GM12878 (cell line): Measurements from ENCODE around the gene OSBPL2. TPM values are rescaled to one million over a fixed set of nuclear protein-coding genes. Genes with fewer than 3 reads are reported as not detected.

Experiments used
- ATAC-seq: fragments of 200-7000 bp; cut with Tn5 transposase; 3 replicates; pipeline ENCODE4 v1.9.1; 2020; ENCODE audit warnings: mild to moderate bottlenecking, moderate library complexity
- BruUV-seq: library from RNA; stranded (reverse); fragments of 400-500 nt; replicated peaks from 2 replicates; lab custom pipeline; 2021; lab: Mats Ljungman, UMichigan
- CTCF ChIA-PET: fragments of 300-600 bp; sonication (Branson Sonifier 250); formaldehyde crosslinking; extraction: SDS; loops from one replicate; lab custom pipeline; 2021; ENCODE audit warnings: inconsistent platforms; lab: Yijun Ruan, JAX
- POLR2A ChIA-PET: fragments of 350-600 bp; formaldehyde crosslinking; extraction: SDS; loops from one replicate; lab custom pipeline; 2021; ENCODE audit warnings: inconsistent platforms; lab: Charles Lee
- RAD21 ChIA-PET: fragments of 300-600 bp; sonication (Branson Sonifier 250); formaldehyde crosslinking; loops from one replicate; lab custom pipeline; 2023; ENCODE audit warnings: antibody characterized with exemption; ENCODE audit not compliant: unreplicated experiment; lab: Charles Lee
- SMC1A ChIA-PET: fragments of 300-600 bp; sonication (Branson Sonifier 250); formaldehyde crosslinking; loops from one replicate; lab custom pipeline; 2023; ENCODE audit not compliant: unreplicated experiment, uncharacterized antibody; lab: Charles Lee
- DNase-seq: peaks from one replicate; pipeline ENCODE4 v3.0.0-alpha.2; 2011; ENCODE audit warnings: low read depth, low spot score
- FAIRE-seq: peaks from 3 replicates; lab custom pipeline; 2011; peaks lifted over from hg19 to GRCh38; lab: Jason Lieb, UNC
- H2AFZ ChIP-seq: 2 replicates; pipeline ENCODE4 v1.6.0; 2011; ENCODE audit warnings: low read depth, low read length, control low read depth; ENCODE audit not compliant: control insufficient read depth
- H3K27ac ChIP-seq: 2 replicates; pipeline ENCODE4 v1.5.1; 2011; ENCODE audit warnings: control low read depth; ENCODE audit not compliant: control insufficient read depth, insufficient read depth
- H3K27me3 ChIP-seq, 2 experiments: replicated peaks in 1 of 2; 2 replicates each; pipeline versions ENCODE4 v1.6.0 to v1.6.1; 2011; ENCODE audit warnings: low read length in 1 of 2; ENCODE audit not compliant: control insufficient read depth in 2 of 2, insufficient read depth in 2 of 2
- H3K36me3 ChIP-seq, 2 experiments: 2 replicates each; pipeline ENCODE4 v1.5.1; 2011; ENCODE audit warnings: low read length in 1 of 2; ENCODE audit not compliant: control insufficient read depth in 2 of 2, insufficient read depth in 2 of 2
- H3K4me1 ChIP-seq: 2 replicates; pipeline ENCODE4 v1.6.1; 2011; ENCODE audit warnings: mild to moderate bottlenecking, low read length, moderate library complexity, mixed read lengths; ENCODE audit not compliant: control insufficient read depth, insufficient read depth
- H3K4me2 ChIP-seq: 2 replicates; pipeline ENCODE4 v1.6.0; 2011; ENCODE audit warnings: control low read depth; ENCODE audit not compliant: control insufficient read depth, insufficient read depth
- H3K4me3 ChIP-seq: fragments of 200-600 bp; sonication (generic); 2 replicates; pipeline ENCODE4 v1.5.1; 2016
- H3K79me2 ChIP-seq: 2 replicates; pipeline ENCODE4 v1.6.0; 2011; ENCODE audit warnings: low read length; ENCODE audit not compliant: control insufficient read depth, insufficient read depth
- H3K9ac ChIP-seq: 2 replicates; pipeline ENCODE4 v1.8.0; 2011; ENCODE audit warnings: low read length, control low read depth, mixed read lengths; ENCODE audit not compliant: control insufficient read depth, insufficient read depth
- H3K9me3 ChIP-seq: replicated peaks from 3 replicates; pipeline ENCODE4 v1.5.1; 2011; ENCODE audit warnings: mild to moderate bottlenecking, low read length; ENCODE audit not compliant: control insufficient read depth, insufficient read depth
- H4K20me1 ChIP-seq: 2 replicates; pipeline ENCODE4 v1.6.0; 2011; ENCODE audit not compliant: control insufficient read depth, insufficient read depth
- BRCA1 ChIP-seq: IDR thresholded peaks from 2 replicates; pipeline ENCODE4 v1.6.1; 2011; ENCODE audit warnings: low read depth, low read length, improper control_type of control experiment
- NFYA ChIP-seq: IDR thresholded peaks from 2 replicates; pipeline ENCODE4 v1.6.1; 2011; ENCODE audit warnings: low read depth, mild to moderate bottlenecking, low read length, improper control_type of control experiment, borderline replicate concordance
- PML ChIP-seq: IDR thresholded peaks from 2 replicates; pipeline ENCODE4 v1.6.1; 2012; ENCODE audit warnings: low read length, inconsistent platforms
- POLR2AphosphoS2 ChIP-seq: IDR thresholded peaks from 2 replicates; pipeline ENCODE4 v1.6.1; 2011; ENCODE audit warnings: low read depth, mild to moderate bottlenecking, low read length, improper control_type of control experiment, moderate library complexity
- RCOR1 ChIP-seq: conservative IDR thresholded peaks from 2 replicates; pipeline ENCODE4 v1.6.1; 2012; ENCODE audit warnings: low read depth, low read length, improper control_type of control experiment
- SMAD1 ChIP-seq: fragments of 450-650 bp; IDR thresholded peaks from 2 replicates; pipeline ENCODE4 v1.6.1; 2018; ENCODE audit warnings: mild to moderate bottlenecking, low read depth; ENCODE audit not compliant: partially characterized antibody
- SREBF2 ChIP-seq: IDR thresholded peaks from 2 replicates; pipeline ENCODE4 v1.6.1; 2012; ENCODE audit warnings: mild to moderate bottlenecking, low read length
- SUZ12 ChIP-seq: fragments of 200-600 bp; sonication (generic); IDR thresholded peaks from one replicate; pipeline ENCODE4 v1.6.1; 2018; ENCODE audit warnings: antibody characterized with exemption, mild to moderate bottlenecking; ENCODE audit not compliant: unreplicated experiment
- WGBS: methylation state at CpG from one replicate; pipeline ENCODE4 v1.1.6; 2016; ENCODE audit warnings: low lambda C conversion rate; ENCODE audit not compliant: insufficient replicate concordance, insufficient coverage; ENCODE audit errors: missing lambda C conversion rate; 5-methylcytosine and 5-hydroxymethylcytosine counted together
- in situ Hi-C: fragments of 300-500 bp; cut with MboI; formaldehyde crosslinking; loops from 9 replicates; pipeline ENCODE4 v1.14.3; 2018; ENCODE audit warnings: mixed read lengths
- intact Hi-C: fragments of 100-400 bp; cut with micrococcal nuclease; formaldehyde crosslinking; loops from one replicate; pipeline ENCODE4 v1.14.2; 2022; ENCODE audit not compliant: unreplicated experiment
- polyA plus RNA-seq, 11 experiments: library from polyadenylated mRNA; depleted of rRNA in 4 of 11; unstranded in 6 of 11; stranded (reverse) in 5 of 11; fragments of >200 nt; fragmentation: Nextera tagmentation in 4 of 11; fragmentation: Illumina TruSeq in 1 of 11; extraction: Ambion mirVana in 4 of 11; extraction: Trizol in 1 of 11; gene quantifications; 1 replicate in 1 of 11; 2 replicates in 10 of 11; pipeline versions ENCODE4 v1.2.1 to v1.2.3, GENCODE V29; 2011 to 2016; ENCODE audit warnings: inconsistent platforms in 2 of 11, missing spikeins in 2 of 11, low read depth in 1 of 11
- total RNA-seq, 4 experiments: library from RNA; depleted of rRNA in 3 of 4; stranded (reverse); fragments of >200 nt in 3 of 4; fragmentation: Illumina TruSeq in 1 of 4; extraction: Trizol in 1 of 4; gene quantifications; 2 replicates each; pipeline versions ENCODE4 v1.2.1 to v1.2.3, GENCODE V29; 2013 to 2021
- TF ChIP-seq, protein P1 (sequence below): fragments of 150-350 bp; IDR thresholded peaks from 2 replicates; pipeline ENCODE4 v1.6.1; 2014; ENCODE audit warnings: mild to moderate bottlenecking, low read depth, low read length
- TF ChIP-seq, protein P2 (sequence below): fragments of 450-650 bp; IDR thresholded peaks from 2 replicates; pipeline ENCODE4 v1.6.1; 2017; ENCODE audit warnings: borderline replicate concordance

Gene OSBPL2
- total and polyA plus RNA-seq, 10 of the 15 experiments (the other 5 are each of a cell fraction or from before 2014, with no cell fraction given): 2.8 to 22.3 (median 14.7) TPM

DNA sequence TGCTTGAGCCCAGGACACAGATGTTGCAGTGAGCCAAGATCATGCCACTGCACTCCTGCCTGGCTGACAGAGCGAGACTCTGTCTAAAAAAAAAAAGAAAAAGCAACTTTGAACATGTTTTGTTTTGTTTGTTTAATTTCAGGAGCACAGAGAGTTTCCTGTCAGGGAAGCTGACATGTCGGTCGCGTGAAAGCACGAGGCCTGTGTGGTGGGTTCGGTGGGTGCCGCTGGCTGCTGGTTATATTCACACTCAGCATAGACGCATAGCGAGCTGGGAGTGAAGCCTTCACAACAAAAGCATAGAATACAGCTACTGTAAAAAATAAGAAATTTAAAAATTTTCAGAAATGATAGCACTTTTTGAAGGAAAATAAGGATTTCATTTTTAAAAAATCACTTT lies 41.0 kb upstream of the OSBPL2 start:
- ChIA-PET SMC1A (no interaction called here), POLR2A (no interaction called here), CTCF (no interaction called here), RAD21 (no interaction called here)
- Histone ChIP-seq H3K79me2 (no peaks in the 10 kb centered on the region), H3K4me3 (no peak overlapping the region), H3K9me3 (no peaks in the 10 kb centered on the region), H3K9ac (no peak overlapping the region), H2AFZ (no peak overlapping the region), H3K27me3 (no peaks in the 10 kb centered on the region), H3K4me2 (no peak overlapping the region), H3K36me3 (peaks cover 16 to 28% of the 10 kb centered on the region in 2 experiments; a peak in 3 of 4 replicates), H4K20me1 (no peaks in the 10 kb centered on the region), H3K27ac (no peak overlapping the region), H3K4me1 (peaks cover 22% of the 10 kb centered on the region)
- no peak for TF ChIP-seq SREBF2
- no peak for TF ChIP-seq BRCA1
- no peak for TF ChIP-seq RCOR1
- no peak for TF ChIP-seq SMAD1
- no peak for TF ChIP-seq PML
- TF ChIP-seq, protein P1, sequence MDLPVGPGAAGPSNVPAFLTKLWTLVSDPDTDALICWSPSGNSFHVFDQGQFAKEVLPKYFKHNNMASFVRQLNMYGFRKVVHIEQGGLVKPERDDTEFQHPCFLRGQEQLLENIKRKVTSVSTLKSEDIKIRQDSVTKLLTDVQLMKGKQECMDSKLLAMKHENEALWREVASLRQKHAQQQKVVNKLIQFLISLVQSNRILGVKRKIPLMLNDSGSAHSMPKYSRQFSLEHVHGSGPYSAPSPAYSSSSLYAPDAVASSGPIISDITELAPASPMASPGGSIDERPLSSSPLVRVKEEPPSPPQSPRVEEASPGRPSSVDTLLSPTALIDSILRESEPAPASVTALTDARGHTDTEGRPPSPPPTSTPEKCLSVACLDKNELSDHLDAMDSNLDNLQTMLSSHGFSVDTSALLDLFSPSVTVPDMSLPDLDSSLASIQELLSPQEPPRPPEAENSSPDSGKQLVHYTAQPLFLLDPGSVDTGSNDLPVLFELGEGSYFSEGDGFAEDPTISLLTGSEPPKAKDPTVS: no peak
- no peak for TF ChIP-seq NFYA
- no peak for TF ChIP-seq SUZ12
- no peak for TF ChIP-seq POLR2AphosphoS2
- TF ChIP-seq, protein P2, sequence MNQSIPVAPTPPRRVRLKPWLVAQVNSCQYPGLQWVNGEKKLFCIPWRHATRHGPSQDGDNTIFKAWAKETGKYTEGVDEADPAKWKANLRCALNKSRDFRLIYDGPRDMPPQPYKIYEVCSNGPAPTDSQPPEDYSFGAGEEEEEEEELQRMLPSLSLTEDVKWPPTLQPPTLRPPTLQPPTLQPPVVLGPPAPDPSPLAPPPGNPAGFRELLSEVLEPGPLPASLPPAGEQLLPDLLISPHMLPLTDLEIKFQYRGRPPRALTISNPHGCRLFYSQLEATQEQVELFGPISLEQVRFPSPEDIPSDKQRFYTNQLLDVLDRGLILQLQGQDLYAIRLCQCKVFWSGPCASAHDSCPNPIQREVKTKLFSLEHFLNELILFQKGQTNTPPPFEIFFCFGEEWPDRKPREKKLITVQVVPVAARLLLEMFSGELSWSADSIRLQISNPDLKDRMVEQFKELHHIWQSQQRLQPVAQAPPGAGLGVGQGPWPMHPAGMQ: no peak
- FAIRE-seq (no peak), ATAC-seq (no peak), DNase-seq (no peak)
- intact Hi-C loops (no loop called here), in situ Hi-C loops (no loop called here)
- 92% methylated on average over 9 of the region's 9 CpGs for WGBS
- BruUV-seq: no TSS peak
